ENCODE results near the gene MYH11. TPM values are rescaled to one million over a fixed set of nuclear protein-coding genes. Genes with fewer than 3 reads are reported as not detected.
"Not testable (repeated sequence)": the region's sequence is repeated elsewhere in the genome, so short reads cannot be mapped to it uniquely, and the experiment has no call there.

Gene MYH11
- total RNA-seq, 1 donor, result under 0.01 TPM

- TF ChIP-seq, protein P1, sequence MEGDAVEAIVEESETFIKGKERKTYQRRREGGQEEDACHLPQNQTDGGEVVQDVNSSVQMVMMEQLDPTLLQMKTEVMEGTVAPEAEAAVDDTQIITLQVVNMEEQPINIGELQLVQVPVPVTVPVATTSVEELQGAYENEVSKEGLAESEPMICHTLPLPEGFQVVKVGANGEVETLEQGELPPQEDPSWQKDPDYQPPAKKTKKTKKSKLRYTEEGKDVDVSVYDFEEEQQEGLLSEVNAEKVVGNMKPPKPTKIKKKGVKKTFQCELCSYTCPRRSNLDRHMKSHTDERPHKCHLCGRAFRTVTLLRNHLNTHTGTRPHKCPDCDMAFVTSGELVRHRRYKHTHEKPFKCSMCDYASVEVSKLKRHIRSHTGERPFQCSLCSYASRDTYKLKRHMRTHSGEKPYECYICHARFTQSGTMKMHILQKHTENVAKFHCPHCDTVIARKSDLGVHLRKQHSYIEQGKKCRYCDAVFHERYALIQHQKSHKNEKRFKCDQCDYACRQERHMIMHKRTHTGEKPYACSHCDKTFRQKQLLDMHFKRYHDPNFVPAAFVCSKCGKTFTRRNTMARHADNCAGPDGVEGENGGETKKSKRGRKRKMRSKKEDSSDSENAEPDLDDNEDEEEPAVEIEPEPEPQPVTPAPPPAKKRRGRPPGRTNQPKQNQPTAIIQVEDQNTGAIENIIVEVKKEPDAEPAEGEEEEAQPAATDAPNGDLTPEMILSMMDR (IDR thresholded peaks at IDR 0.05; ENCODE audit: insufficient read depth, low read depth, low read length), result no peak
- no peak for DNase-seq (ENCODE audit: low read depth)
- H3K4me3 ChIP-seq (ENCODE audit: low read depth, low read length), result no peak overlapping the region
Observed at GRCh38 chr16:15799851-15800495, 56.9 kb downstream of the MYH11 start.

GRCh38 chr16:15798671-15799070 is 58.2 kb downstream of the MYH11 start:
- no peak overlapping the region for H3K4me3 ChIP-seq (ENCODE audit: low read depth, low read length)
- TF ChIP-seq, protein P1 (IDR thresholded peaks at IDR 0.05; ENCODE audit: insufficient read depth, low read depth, low read length), result no peak
- DNase-seq (ENCODE audit: low read depth), result no peak

- no peak for DNase-seq (ENCODE audit: low read depth)
- H3K4me3 ChIP-seq (ENCODE audit: low read depth, low read length), result no peak overlapping the region
- TF ChIP-seq, protein P1 (IDR thresholded peaks at IDR 0.05; ENCODE audit: insufficient read depth, low read depth, low read length), result no peak
Observed at GRCh38 chr16:15796885-15797284, 59.9 kb downstream of the MYH11 start.

- no peak for DNase-seq (ENCODE audit: low read depth)
- no peak overlapping the region for H3K4me3 ChIP-seq (ENCODE audit: low read depth, low read length)
- TF ChIP-seq, protein P1 (IDR thresholded peaks at IDR 0.05; ENCODE audit: insufficient read depth, low read depth, low read length), result no peak
Observed at GRCh38 chr16:15795615-15796014, 61.2 kb downstream of the MYH11 start.

- no peak for DNase-seq (ENCODE audit: low read depth)
- H3K4me3 ChIP-seq (ENCODE audit: low read depth, low read length), result no peak overlapping the region
- TF ChIP-seq, protein P1 (IDR thresholded peaks at IDR 0.05; ENCODE audit: insufficient read depth, low read depth, low read length), result no peak
Observed at GRCh38 chr16:15792563-15792971, 64.3 kb downstream of the MYH11 start.

- DNase-seq (ENCODE audit: low read depth), result no peak
- TF ChIP-seq, protein P1 (IDR thresholded peaks at IDR 0.05; ENCODE audit: insufficient read depth, low read depth, low read length), result no peak
- H3K4me3 ChIP-seq (ENCODE audit: low read depth, low read length), result no peak overlapping the region
Observed at GRCh38 chr16:15790458-15790857, 66.4 kb downstream of the MYH11 start.

DNA sequence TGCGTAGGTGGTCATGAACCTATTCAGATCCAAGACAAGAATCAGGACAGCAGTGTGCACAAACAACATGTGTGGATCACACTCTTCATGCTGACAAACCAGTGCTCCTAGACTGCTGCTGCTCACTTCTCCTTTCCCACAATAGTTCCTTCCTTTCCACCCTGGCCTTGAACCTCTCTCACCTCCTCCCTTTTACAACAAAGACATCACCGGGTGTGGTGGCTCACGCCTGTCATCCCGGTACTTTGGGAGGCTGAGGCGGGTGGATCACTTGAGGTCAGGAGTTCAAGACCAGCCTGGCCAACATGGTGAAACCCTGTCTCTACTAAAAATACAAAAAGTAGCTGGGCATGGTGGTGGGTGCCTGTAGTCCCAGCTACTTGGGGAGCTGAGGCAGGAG is 67.0 kb downstream of the MYH11 start:
- not testable (repeated sequence) for DNase-seq (ENCODE audit: low read depth); H3K4me3 ChIP-seq (ENCODE audit: low read depth, low read length)
